ENCODE results near the gene SYT6.
"Not testable (repeated sequence)": the region's sequence is repeated elsewhere in the genome, so short reads cannot be mapped to it uniquely, and the experiment has no call there.

SYT6 gene

DNA sequence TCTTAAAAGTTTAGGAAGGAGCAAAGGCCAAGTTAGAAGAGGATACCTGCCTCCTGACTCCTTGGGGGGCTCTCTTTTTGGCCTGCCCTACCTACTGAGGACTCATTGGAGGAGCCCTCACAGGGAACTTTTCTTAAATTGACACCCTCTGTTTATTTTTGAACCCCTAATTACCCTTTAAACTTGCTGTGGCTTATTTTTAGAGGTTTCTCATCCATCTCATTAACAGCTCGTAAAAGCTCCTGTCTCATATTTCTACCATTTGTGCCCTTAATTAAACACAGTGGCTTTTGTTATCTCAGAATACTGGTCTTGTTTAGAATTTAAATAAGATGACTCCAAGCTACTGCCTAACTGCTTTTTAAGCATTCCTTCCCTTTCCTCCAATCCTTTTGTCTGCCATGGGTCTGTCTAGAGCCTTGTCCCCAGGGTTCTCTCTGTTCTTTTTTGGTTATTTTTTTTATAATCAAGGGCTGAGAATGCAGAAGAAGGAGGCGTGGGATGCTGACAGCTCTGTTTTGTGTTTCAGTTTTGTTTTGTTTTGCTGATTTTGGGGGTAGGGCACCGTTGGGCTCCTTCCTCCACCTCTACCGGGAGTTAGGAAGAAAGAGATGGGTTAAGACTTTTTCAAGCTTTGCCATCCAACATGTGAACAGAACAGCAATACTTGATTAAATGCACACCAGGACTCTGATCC is 78.0 kb downstream of the SYT6 start:
- TF ChIP-seq, protein P1, sequence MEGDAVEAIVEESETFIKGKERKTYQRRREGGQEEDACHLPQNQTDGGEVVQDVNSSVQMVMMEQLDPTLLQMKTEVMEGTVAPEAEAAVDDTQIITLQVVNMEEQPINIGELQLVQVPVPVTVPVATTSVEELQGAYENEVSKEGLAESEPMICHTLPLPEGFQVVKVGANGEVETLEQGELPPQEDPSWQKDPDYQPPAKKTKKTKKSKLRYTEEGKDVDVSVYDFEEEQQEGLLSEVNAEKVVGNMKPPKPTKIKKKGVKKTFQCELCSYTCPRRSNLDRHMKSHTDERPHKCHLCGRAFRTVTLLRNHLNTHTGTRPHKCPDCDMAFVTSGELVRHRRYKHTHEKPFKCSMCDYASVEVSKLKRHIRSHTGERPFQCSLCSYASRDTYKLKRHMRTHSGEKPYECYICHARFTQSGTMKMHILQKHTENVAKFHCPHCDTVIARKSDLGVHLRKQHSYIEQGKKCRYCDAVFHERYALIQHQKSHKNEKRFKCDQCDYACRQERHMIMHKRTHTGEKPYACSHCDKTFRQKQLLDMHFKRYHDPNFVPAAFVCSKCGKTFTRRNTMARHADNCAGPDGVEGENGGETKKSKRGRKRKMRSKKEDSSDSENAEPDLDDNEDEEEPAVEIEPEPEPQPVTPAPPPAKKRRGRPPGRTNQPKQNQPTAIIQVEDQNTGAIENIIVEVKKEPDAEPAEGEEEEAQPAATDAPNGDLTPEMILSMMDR (conservative IDR thresholded peaks at IDR 0.05), result no peak
- no peak for TF ChIP-seq ZFX (IDR thresholded peaks at IDR 0.05)
- H3K27ac ChIP-seq, result no peak overlapping the region

DNA sequence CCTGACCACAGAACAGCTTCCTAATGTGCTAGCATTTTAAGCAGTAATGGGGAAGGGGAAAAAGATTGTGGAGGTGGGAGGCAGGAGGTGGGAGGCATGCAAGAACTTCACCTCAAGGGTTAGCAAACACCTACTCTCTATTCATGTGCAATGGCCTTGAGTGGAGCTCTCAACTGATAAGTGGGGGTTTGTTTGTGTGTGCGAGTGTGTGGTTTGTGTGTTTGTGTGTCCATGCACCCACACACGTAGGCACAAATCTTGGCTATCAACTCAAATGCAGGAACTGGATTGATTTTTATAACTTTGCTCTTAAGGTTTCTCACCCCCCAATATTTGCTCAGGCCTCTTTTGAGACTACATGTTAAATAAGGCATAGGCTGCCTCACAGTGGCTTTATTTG is 78.6 kb downstream of the SYT6 start:
- no peak for TF ChIP-seq ZFX (IDR thresholded peaks at IDR 0.05)
- TF ChIP-seq, protein P1 (conservative IDR thresholded peaks at IDR 0.05), result no peak

DNA sequence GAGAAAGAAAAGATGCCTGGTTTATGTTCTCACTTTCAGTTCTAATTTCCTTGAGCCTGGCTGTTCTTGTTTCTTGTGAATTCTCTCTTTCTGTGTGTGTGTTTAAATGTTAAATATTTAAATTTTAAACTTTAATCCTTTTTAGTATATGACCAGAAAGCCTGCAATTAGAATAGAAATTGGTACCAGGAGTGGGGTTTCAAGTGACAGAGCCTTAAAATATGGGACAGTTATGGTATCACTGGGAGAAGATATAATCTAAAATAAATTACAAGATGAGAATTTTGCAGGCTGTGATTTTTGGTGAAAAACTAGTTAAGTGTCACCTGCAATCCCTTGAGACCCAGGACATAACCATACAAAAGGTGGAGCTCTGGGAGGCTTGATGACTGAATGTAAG is 81.4 kb downstream of the SYT6 start:
- TF ChIP-seq, protein P1 (conservative IDR thresholded peaks at IDR 0.05), result no peak
- TF ChIP-seq ZFX (IDR thresholded peaks at IDR 0.05), result no peak
- no peak overlapping the region for H3K27ac ChIP-seq

More for the DNA sequence above, 78.6 kb downstream of the SYT6 start:
- no peak overlapping the region for H3K27ac ChIP-seq

DNA sequence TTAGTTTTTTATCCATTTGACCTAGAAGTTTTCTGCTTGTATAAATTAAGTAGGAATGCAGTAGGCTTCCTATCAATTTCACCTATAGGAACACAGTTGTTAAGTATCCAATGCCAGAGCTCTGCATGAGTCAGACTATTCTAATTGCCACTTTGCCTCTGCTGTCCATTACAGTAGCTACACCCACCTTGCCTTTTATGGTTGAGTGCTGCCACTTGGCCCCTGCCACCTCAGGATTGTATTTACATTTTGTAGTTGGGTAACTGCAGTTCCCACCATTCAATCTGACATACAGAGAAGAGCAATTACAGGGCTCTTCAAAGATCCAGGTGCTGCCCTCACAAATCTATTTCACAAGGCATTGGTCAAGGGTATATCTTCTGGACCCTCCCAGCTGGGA is 83.9 kb downstream of the SYT6 start:
- H3K27ac ChIP-seq, result not testable (repeated sequence)

DNA sequence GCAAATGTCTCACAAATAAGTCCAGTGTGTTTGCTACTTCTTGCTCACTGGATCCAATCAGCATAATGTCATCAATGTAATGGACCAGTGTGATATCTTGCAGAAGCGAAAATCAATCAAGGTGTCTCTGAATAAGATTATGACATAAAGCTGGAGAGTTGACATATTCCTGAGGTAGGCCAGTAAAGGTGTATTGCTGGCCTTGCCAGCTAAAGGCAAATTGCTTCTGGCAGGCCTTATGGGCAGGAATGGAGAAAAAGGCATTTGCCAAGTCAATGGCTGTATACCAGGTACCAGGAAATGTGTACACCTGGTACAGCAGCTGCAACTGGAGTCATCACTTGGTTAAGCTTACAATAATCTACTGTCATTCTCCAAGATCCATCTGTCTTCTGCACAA is 85.0 kb downstream of the SYT6 start:
- not testable (repeated sequence) for H3K27ac ChIP-seq

DNA sequence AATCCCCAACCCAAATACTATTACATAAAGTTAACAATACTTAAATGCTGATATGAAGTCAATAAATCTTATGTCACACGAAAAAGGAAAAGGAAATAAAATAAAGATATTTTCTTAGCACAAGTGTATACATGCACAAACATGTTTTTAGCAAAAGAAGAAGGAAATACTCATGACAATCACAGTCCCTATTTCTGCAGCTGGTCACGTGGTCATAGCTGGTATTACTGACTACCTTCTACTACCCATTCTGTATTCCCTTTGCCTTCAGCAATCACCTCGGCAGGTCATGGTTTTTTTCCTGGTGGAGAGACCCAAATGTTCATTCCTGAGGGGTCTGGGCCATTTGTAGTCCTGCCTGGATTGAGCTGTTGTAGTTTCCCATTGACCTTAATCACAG is 88.0 kb downstream of the SYT6 start:
- H3K27ac ChIP-seq, result not testable (repeated sequence)

DNA sequence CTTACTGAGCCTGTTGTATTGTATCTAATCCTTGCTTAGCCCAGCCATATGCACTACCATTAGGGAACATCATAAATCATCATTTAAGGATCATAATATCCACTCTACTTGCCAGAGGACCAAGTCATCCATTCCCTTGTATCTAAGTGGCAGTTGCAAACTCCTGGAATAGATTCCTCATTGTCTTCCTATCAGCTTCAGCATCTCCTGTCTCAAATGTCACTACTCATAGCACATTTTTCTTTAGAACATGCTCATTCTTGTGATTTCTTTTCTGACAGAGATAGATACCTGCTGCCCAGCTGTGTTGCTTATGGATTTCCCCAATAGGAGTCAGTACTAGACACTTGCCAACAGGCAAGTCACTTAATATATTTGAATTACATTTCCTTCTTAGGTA is 90.1 kb downstream of the SYT6 start:
- TF ChIP-seq, protein P1 (conservative IDR thresholded peaks at IDR 0.05), result no peak
- TF ChIP-seq ZFX (IDR thresholded peaks at IDR 0.05), result no peak
- H3K27ac ChIP-seq, result no peak overlapping the region

DNA sequence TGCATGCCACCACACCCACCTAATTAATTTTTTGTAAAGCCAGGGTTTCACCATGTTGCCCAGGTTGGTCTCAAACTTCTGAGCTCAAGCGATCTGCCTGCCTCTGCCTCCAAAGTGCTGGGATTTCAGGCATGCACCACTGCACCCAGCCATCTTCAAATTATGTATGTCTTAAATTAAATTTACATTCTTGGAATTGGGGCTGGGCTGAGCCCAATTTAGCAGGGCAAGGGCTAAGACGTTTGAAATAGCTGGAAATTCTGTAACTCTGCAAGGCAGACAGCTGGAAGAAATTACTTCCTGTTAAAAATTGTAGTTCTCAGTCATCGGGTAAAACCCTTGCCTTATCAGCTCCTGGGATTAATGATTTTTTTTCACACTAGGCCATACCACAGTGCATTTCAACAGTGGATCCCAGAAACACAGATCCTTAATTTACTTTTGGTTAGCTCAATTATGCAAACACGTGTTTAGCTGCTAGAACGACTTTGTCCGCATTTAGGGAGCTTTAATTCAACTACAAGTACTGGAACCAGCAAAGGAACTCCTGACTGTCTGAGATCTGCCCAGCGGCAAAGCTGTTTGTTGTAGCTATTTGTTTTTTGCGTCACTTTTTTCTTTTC is 91.1 kb downstream of the SYT6 start:
- TF ChIP-seq ZFX (IDR thresholded peaks at IDR 0.05), result no peak
- TF ChIP-seq, protein P1 (conservative IDR thresholded peaks at IDR 0.05), result no peak
- H3K27ac ChIP-seq, result no peak overlapping the region

DNA sequence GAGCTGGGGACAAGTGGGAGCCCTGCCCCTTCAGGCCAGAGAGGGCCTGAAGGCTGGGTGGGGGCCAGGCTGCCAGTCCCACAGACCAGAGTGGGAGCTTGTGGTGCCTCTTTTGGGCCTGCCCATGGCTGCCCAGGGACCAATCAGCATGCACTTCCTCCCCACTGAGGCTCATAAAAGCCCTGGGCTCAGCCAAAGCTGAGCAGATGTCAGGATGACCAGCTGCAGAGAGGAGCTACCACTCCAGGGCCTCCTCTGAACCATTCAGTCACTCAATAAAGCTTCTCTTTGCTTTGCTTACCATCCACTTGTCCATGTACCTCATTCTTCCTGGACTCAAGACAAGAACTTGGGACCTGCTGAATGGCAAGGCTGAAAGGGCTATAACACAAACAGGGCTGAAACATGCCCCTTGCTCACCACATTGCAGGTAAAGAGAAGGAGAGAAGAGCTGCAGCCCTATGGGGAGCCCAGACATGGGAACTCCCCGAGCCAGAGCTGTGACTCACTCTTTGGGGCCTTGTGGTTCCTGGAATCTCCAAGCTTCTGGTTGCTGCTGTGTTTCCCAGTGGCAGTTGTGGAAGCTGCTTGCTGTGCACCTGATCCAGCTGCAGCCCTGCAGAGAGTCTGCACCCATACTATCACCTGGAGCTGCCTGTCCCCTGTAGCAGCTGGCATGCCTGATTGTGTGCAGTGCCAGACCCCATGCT is 92.4 kb downstream of the SYT6 start:
- no peak for TF ChIP-seq ZFX (IDR thresholded peaks at IDR 0.05)
- TF ChIP-seq, protein P1 (conservative IDR thresholded peaks at IDR 0.05), result no peak
- no peak overlapping the region for H3K27ac ChIP-seq

DNA sequence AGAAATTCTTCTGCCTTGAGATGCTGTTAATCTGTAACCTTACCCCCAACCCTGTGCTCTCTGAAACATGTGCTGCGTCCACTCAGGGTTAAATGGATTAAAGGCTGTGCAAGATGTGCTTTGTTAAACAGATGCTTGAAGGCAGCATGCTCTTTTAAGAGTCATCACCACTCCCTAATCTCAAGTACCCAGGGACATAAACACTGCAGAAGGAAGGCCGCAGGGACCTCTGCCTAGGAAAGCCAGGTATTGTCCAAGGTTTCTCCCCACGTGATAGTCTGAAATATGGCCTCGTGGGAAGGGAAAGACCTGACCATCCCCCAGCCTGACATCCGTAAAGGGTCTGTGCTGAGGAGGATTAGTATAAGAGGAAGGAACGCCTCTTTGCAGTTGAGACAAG is 95.4 kb downstream of the SYT6 start:
- H3K27ac ChIP-seq, result not testable (repeated sequence)
